Large intestine (tissue), 3 donors: Measurements from ENCODE around the gene DNAH6. TPM values are rescaled to one million over a fixed set of nuclear protein-coding genes. Genes with fewer than 3 reads are reported as not detected.
A peak's percentile ranks its signal among the peaks of the same experiment; 100 is the strongest.
"Not testable (repeated sequence)": the region's sequence is repeated elsewhere in the genome, so short reads cannot be mapped to it uniquely, and the experiment has no call there.

ENCODE experiments used
- DNase-seq, 2 donors: peaks; one replicate each; pipeline versions ENCODE4 v3.0.0 to v3.0.0-alpha.2; 2013
- H3K27ac ChIP-seq: one replicate; pipeline ENCODE4 v1.5.1; 2013; ENCODE audit warnings: low read length
- H3K27me3 ChIP-seq: 2 replicates; pipeline ENCODE4 v1.6.1; 2013; ENCODE audit warnings: low read length; ENCODE audit not compliant: control insufficient read depth, insufficient read depth
- H3K36me3 ChIP-seq: 2 replicates; pipeline ENCODE4 v1.6.1; 2013; ENCODE audit warnings: low read length; ENCODE audit not compliant: control insufficient read depth, insufficient read depth
- H3K4me1 ChIP-seq: one replicate; pipeline ENCODE4 v1.6.1; 2013; ENCODE audit warnings: low read length; ENCODE audit not compliant: control insufficient read depth, insufficient read depth
- H3K4me3 ChIP-seq: one replicate; pipeline ENCODE4 v1.5.1; 2013; ENCODE audit warnings: low read length
- H3K9me3 ChIP-seq: one replicate; pipeline ENCODE4 v1.6.1; 2013; ENCODE audit warnings: mild to moderate bottlenecking, low read depth, low read length, moderate library complexity; ENCODE audit not compliant: control insufficient read depth
- WGBS: methylation state at CpG from one replicate; pipeline ENCODE4 v1.1.5; 2013; ENCODE audit warnings: low lambda C conversion rate; ENCODE audit not compliant: insufficient coverage; 5-methylcytosine and 5-hydroxymethylcytosine counted together
- polyA plus RNA-seq: library from polyadenylated mRNA; unstranded; fragments of 120-200 nt; gene quantifications from one replicate; pipeline ENCODE4 v1.2.1, GENCODE V29; 2013

The DNAH6 gene
- polyA plus RNA-seq, 1 donor: 1.6 TPM

- H3K27me3 ChIP-seq: no peaks in the 10 kb centered on the region
- H3K36me3 ChIP-seq: no peaks in the 10 kb centered on the region
- DNase-seq: no peak
- H3K27ac ChIP-seq: no peak overlapping the region
- H3K4me1 ChIP-seq: no peaks in the 10 kb centered on the region
- no peaks in the 10 kb centered on the region for H3K9me3 ChIP-seq
- H3K4me3 ChIP-seq: no peak overlapping the region
Observed at GRCh38 chr2:84539729-84540128, 23.4 kb downstream of the DNAH6 start.

- Histone ChIP-seq H3K36me3 (no peaks in the 10 kb centered on the region), H3K27ac (no peak overlapping the region), H3K4me3 (no peak overlapping the region), H3K27me3 (no peaks in the 10 kb centered on the region), H3K9me3 (no peaks in the 10 kb centered on the region), H3K4me1 (no peaks in the 10 kb centered on the region)
- no peak for DNase-seq
Observed at GRCh38 chr2:84545005-84545404, 28.7 kb downstream of the DNAH6 start.

- no peaks in the 10 kb centered on the region for H3K27me3 ChIP-seq
- H3K4me3 ChIP-seq: no peak overlapping the region
- no peak overlapping the region for H3K27ac ChIP-seq
- no peaks in the 10 kb centered on the region for H3K9me3 ChIP-seq
- no peak for DNase-seq
- WGBS: 83% methylated on average over 1 of the region's 2 CpGs
- H3K36me3 ChIP-seq: no peaks in the 10 kb centered on the region
- no peaks in the 10 kb centered on the region for H3K4me1 ChIP-seq
Observed at GRCh38 chr2:84546551-84546950, 30.3 kb downstream of the DNAH6 start.

- Histone ChIP-seq H3K4me3 (no peak overlapping the region), H3K27ac (no peak overlapping the region), H3K4me1 (no peaks in the 10 kb centered on the region), H3K27me3 (no peaks in the 10 kb centered on the region), H3K9me3 (no peaks in the 10 kb centered on the region), H3K36me3 (no peaks in the 10 kb centered on the region)
- WGBS: 100% methylated on average over 1 of the region's 1 CpG
- no peak for DNase-seq
Observed at GRCh38 chr2:84548303-84548702, 32.0 kb downstream of the DNAH6 start.

- no peaks in the 10 kb centered on the region for H3K27me3 ChIP-seq
- DNase-seq: no peak
- H3K27ac ChIP-seq: no peak overlapping the region
- H3K9me3 ChIP-seq: no peaks in the 10 kb centered on the region
- H3K36me3 ChIP-seq: no peaks in the 10 kb centered on the region
- no peak overlapping the region for H3K4me3 ChIP-seq
- H3K4me1 ChIP-seq: no peaks in the 10 kb centered on the region
- WGBS: no CpG with 5 or more reads among the region's 1 CpG
Observed at GRCh38 chr2:84550916-84551315, 34.6 kb downstream of the DNAH6 start.

GRCh38 chr2:84551526-84551925 is 35.2 kb downstream of the DNAH6 start:
- H3K27me3 ChIP-seq, H3K4me1 ChIP-seq: not testable (repeated sequence)
- 100% methylated on average over 1 of the region's 6 CpGs for WGBS

GRCh38 chr2:84556190-84556589 is 39.9 kb downstream of the DNAH6 start:
- WGBS: 80% methylated on average over 1 of the region's 3 CpGs
- Histone ChIP-seq H3K4me3 (no peak overlapping the region), H3K4me1 (no peaks in the 10 kb centered on the region), H3K36me3 (no peaks in the 10 kb centered on the region), H3K27me3 (no peaks in the 10 kb centered on the region), H3K9me3 (no peaks in the 10 kb centered on the region), H3K27ac (no peak overlapping the region)
- DNase-seq: no peak

More at GRCh38 chr2:84551526-84551925, 35.2 kb downstream of the DNAH6 start:
- DNase-seq, H3K4me3 ChIP-seq, H3K27ac ChIP-seq, H3K9me3 ChIP-seq, H3K36me3 ChIP-seq: not testable (repeated sequence)

GRCh38 chr2:84559838-84560237 is 43.5 kb downstream of the DNAH6 start:
- H3K27ac ChIP-seq: no peak overlapping the region
- no peak overlapping the region for H3K4me3 ChIP-seq
- H3K9me3 ChIP-seq: no peaks in the 10 kb centered on the region
- no peaks in the 10 kb centered on the region for H3K36me3 ChIP-seq
- no peak for DNase-seq
- H3K4me1 ChIP-seq: no peaks in the 10 kb centered on the region
- H3K27me3 ChIP-seq: no peaks in the 10 kb centered on the region

GRCh38 chr2:84579661-84580060 is 63.4 kb downstream of the DNAH6 start:
- no CpG with 5 or more reads among the region's 3 CpGs for WGBS

GRCh38 chr2:84603911-84604310 is 87.6 kb downstream of the DNAH6 start:
- no peak overlapping the region for H3K4me3 ChIP-seq
- no peaks in the 10 kb centered on the region for H3K27me3 ChIP-seq
- H3K9me3 ChIP-seq: peaks cover 5% of the 10 kb centered on the region
- H3K4me1 ChIP-seq: no peaks in the 10 kb centered on the region
- H3K36me3 ChIP-seq: no peaks in the 10 kb centered on the region
- WGBS: 100% methylated on average over 2 of the region's 4 CpGs
- H3K27ac ChIP-seq: no peak overlapping the region
- DNase-seq: no peak

More at GRCh38 chr2:84579661-84580060, 63.4 kb downstream of the DNAH6 start:
- no peaks in the 10 kb centered on the region for H3K9me3 ChIP-seq
- no peak for DNase-seq
- H3K4me1 ChIP-seq: no peaks in the 10 kb centered on the region
- no peaks in the 10 kb centered on the region for H3K27me3 ChIP-seq
- H3K27ac ChIP-seq: no peak overlapping the region
- H3K36me3 ChIP-seq: no peaks in the 10 kb centered on the region
- no peak overlapping the region for H3K4me3 ChIP-seq

GRCh38 chr2:84613082-84613481 is 96.8 kb downstream of the DNAH6 start:
- H3K36me3 ChIP-seq: no peaks in the 10 kb centered on the region
- no peaks in the 10 kb centered on the region for H3K27me3 ChIP-seq
- WGBS: 80% methylated on average over 2 of the region's 2 CpGs
- no peaks in the 10 kb centered on the region for H3K9me3 ChIP-seq
- H3K27ac ChIP-seq: no peak overlapping the region
- DNase-seq: peak; percentile 32 to 63
- no peak overlapping the region for H3K4me3 ChIP-seq
- H3K4me1 ChIP-seq: no peaks in the 10 kb centered on the region
